IPS DF 19.7 (cell line): ENCODE data around the gene NUSAP1.
"Not testable (repeated sequence)": the region's sequence is repeated elsewhere in the genome, so short reads cannot be mapped to it uniquely, and the experiment has no call there.

Experiments
- DNase-seq: peaks from one replicate; pipeline ENCODE4 v3.0.0-alpha.2; 2013; ENCODE audit warnings: low read depth, low spot score

Gene NUSAP1

GRCh38 chr15:41411441-41411840 lies 78.8 kb downstream of the NUSAP1 start:
- DNase-seq: no peak

GRCh38 chr15:41416128-41416741 lies 83.6 kb downstream of the NUSAP1 start:
- no peak for DNase-seq

- DNase-seq: no peak
These were observed 84.2 kb downstream of the NUSAP1 start, which contains the start of gene RTF1 for GRCh38 chr15:41416742-41417417. RTF1 (plus strand) TSS chr15:41417095; CDS start chr15:41417116, 21 bp downstream.

- DNase-seq: no peak
These were observed 84.9 kb downstream of the NUSAP1 start for GRCh38 chr15:41417418-41418195.

DNA sequence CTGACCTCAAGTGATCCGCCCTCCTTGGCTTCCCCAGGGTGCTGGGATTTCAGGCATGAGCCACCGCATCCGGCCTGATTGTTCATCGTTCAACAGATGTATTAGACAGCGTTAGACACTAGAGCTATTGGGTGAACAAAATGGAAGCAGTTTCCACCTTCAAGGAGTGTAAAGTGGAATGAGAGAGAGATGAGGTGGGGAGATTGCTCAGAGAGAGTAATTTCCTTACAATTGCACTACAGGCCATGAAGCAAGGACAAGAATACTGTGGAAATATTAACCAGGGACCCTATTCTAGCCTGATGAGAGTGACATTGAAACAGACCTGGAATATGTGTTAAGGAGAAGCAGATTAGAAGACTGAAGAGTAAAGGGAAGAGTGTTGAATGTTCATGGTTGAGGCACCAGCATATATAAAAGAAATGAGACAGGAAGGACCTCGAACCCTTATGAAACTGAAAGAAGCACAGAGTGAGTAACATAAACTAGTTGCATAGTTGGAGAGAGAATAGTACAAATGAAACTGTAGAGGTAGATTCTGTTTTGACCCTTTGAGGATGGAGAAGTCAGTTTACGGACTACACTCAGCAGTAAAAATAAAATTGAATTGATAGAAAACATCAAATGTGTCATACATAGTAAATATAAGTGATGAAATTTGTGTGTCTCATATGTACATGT lies 91.4 kb downstream of the NUSAP1 start:
- DNase-seq: no peak

DNA sequence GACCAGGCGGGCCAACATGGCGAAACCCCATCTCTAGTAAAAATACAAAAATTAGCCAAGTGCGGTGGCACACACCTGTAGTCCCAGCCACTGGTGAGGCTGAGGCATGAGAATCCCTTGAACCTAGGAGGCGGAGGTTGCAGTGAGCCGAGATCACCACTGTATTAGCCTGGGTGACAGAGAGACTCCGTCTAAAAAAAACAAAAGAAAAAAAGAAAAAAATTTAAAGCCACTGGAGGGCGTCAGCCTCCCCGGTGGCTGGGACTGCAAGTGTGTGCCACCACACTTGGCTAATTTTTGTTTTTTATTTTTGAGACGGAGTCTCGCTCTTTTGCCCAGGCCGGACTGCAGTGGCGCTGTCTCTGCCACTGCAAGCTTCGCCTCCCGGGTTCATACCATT lies 92.1 kb downstream of the NUSAP1 start:
- no peak for DNase-seq

GRCh38 chr15:41425907-41426306 lies 93.2 kb downstream of the NUSAP1 start:
- DNase-seq: not testable (repeated sequence)

- no peak for DNase-seq
These were observed 96.6 kb downstream of the NUSAP1 start for GRCh38 chr15:41429003-41429890.
